ENCODE results near the gene MAML3. TPM values are rescaled to one million over a fixed set of nuclear protein-coding genes. Genes with fewer than 3 reads are reported as not detected.
A peak's percentile ranks its signal among the peaks of the same experiment; 100 is the strongest.

MAML3 gene
- total RNA-seq, 1 donor from 2014 or later = 5.8 TPM

DNA sequence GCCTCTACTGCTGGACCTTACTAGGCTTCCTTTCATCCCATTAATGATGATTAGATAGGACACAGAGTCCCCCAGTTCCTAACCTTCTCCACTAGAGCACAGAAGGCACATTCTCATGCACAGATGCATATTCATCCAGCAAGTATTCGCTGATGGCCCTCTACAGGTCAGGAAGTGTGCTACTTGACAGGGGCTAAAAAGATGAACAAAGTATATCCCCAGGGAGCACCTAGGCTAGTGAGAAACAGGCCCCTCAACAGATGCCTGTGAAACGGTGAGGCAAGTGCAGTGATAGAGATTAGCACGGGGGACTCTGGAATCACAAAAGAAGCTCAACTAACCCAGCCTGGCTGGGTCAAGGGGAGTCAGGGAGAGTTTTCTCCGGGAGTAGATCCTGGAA is 392.5 kb downstream of the MAML3 start:
- DNase-seq (ENCODE audit: low spot score) = no peak

- DNase-seq (ENCODE audit: low spot score) = no peak
These were observed 393.4 kb downstream of the MAML3 start for GRCh38 chr4:139760567-139760966.

GRCh38 chr4:139759097-139759496 is 394.9 kb downstream of the MAML3 start:
- DNase-seq (ENCODE audit: low spot score) = no peak

DNA sequence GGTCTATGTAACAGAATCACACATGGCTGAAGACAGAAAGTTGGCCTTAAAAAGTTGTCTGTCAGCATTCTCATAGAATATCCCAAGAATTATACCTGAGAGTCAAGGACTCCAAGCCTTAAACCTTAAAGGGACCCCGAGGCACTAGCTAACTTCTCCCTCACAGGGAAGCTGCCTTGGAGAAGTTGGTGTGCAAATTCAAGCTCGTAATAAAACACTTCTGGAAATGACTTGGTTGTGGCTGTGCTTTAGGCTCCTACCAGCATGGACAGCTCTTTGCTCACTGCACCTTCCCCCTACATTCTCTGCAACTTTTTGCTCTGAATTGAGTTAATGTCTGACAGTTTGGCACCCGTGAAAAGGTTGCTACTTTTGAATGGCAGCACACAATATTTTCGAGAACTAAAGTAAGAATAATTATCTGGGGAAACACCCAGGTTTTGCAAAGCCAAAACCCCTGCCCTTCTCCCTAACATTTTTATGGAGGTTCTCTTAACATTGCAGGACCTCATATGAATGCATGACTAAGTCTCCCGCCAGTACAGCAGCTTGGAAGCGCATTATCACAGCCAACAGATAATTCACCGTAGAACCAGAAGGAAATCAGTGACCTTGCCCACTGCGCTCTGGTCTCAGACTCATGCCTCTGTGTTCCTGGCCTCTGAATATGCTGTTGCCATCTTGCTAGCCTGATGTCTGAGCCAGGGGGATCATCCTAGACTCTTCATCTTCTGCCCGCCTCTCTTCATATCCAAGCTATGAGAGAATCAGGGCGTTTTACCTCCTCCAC is 397.4 kb downstream of the MAML3 start:
- DNase-seq (ENCODE audit: low spot score) = no peak

DNA sequence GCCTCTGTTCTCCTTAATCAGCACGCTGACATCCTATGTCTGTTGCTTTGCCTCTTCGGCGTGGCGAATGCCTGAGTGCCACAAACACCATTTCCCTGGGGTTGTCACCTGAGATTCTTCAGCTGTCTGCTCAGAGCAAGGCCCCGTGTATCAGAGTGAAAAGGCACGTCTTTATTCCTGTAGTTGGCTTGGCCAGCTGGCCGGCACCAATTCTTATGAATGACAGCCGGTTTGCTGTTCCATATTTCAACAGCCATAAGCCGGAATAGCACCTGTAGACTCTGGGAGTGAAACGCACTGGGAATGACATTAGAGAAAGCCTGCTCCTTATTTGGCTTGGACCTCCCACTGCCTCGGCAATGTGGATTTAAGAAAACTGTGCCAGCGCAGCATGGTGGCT is 399.0 kb downstream of the MAML3 start:
- DNase-seq (ENCODE audit: low spot score) = no peak

DNA sequence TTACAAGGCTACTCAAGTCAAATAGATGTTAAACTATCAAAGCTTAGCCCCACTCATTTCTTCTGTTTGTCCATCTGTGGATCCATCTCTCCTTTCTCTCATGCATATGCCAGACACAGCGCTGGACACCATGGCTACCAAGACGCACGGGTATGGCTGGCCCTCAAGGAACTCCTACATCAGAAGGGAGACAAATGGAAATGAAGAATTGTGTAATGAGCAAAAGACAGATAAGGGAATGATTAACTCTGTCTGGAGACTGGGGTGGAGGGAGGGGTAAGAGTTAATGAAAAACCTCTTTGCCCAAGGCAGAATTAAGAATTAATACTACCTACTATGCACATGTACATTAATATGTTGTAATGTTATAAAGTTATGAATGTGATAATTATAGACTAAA is 400.3 kb downstream of the MAML3 start:
- DNase-seq (ENCODE audit: low spot score) = no peak

DNA sequence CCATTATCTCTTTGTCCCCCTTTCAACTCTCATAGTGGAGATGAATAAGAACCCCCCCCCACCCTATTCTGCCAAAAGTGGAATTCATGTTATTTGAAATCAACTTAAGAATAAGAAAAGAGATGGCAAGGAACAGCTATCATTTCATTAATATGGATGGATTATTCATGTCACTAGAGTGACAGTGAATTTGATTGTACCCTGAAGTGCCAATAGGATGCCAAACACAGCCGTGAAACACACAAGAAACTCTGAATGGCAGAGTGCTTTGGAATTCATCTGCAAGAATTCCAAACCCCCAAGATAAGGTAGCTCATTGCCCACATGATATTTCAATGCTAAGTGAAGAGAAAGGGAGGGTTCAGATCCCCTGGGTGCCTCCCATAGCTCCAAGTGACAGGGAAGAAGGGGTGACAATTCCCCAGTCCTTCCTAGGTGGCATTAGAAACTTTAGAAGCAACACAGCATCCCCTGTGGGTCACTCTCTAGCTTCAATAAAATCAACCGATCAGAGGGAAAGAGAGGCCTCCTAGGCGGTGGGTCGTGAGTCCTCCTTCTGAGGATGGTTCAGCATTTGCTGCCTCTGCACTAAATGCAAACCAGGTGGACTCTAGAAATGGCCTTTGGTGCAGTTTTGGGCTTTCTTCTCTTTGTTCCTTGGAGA is 404.0 kb downstream of the MAML3 start:
- no peak for DNase-seq (ENCODE audit: low spot score)

- peak; percentile 44 for DNase-seq (ENCODE audit: low spot score)
These were observed 404.6 kb downstream of the MAML3 start for GRCh38 chr4:139749338-139749737.

GRCh38 chr4:139746431-139747171 is 407.4 kb downstream of the MAML3 start:
- peak; percentile 94 for DNase-seq (ENCODE audit: low spot score)

- DNase-seq (ENCODE audit: low spot score) = no peak
These were observed 408.8 kb downstream of the MAML3 start for GRCh38 chr4:139745111-139745639.

DNA sequence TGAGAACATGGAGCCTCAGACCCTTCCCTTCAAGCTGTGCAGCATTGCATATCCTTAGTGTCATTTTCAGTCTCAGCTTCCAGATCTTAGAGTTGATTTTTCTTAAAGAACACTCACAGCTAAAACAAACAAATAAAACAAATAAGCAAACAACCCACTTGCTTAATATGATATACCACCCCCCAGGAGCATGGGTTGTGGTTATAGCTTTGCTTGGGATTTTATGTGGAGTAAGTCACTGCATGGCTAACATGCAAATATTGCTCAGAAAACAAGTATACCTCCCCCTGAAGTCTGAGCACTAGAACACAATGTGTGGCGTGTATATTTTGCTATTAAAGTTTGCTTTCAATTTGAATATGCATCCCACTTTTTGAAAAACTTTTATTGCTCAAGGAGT is 409.8 kb downstream of the MAML3 start:
- DNase-seq (ENCODE audit: low spot score) = no peak

GRCh38 chr4:139743027-139743426 is 411.0 kb downstream of the MAML3 start:
- DNase-seq (ENCODE audit: low spot score) = no peak

GRCh38 chr4:139740531-139741041 is 413.4 kb downstream of the MAML3 start:
- peak; percentile 98 for DNase-seq (ENCODE audit: low spot score)

GRCh38 chr4:139740121-139740520 is 413.9 kb downstream of the MAML3 start:
- DNase-seq (ENCODE audit: low spot score) = no peak

- peak; percentile 33 for DNase-seq (ENCODE audit: low spot score)
These were observed 415.0 kb downstream of the MAML3 start for GRCh38 chr4:139738846-139739613.

DNA sequence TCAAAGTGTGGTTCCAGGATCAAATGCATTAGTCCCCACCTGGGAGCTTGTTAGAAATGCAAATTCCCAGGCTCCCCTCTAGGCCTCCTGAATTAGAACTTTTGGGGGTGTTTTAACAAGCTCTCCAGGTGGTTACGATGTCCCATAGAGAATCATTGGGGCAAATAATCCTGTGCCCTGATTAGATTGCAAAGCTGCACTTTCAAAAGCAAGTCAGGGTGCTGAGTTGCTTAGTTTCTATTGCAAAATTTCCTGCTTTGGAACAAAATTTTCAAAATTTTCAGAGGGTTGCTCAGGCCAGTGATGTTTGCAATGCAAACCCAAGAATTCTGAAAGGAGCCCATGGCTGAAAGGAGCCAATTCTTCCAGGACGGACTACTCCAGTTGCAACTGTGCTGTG is 417.3 kb downstream of the MAML3 start:
- DNase-seq (ENCODE audit: low spot score) = no peak

DNA sequence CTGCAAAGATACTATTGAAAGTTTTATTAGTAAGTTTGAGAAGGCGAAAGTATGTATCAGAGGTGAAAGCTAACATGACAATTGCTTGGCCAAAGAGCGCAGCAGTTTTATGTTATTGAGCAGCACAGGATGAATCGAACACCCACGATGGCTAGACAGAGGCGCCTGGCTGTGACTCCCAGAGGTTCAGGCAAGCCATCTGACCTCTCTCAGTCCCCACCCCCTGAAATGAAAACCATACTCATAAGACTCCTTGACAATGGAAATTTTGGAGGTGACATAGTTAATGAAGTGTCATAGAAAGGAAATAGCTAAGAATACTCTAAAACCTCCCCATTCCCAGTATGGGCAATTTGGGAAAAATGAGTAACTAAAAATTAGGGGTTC is 417.7 kb downstream of the MAML3 start:
- no peak for DNase-seq (ENCODE audit: low spot score)

DNA sequence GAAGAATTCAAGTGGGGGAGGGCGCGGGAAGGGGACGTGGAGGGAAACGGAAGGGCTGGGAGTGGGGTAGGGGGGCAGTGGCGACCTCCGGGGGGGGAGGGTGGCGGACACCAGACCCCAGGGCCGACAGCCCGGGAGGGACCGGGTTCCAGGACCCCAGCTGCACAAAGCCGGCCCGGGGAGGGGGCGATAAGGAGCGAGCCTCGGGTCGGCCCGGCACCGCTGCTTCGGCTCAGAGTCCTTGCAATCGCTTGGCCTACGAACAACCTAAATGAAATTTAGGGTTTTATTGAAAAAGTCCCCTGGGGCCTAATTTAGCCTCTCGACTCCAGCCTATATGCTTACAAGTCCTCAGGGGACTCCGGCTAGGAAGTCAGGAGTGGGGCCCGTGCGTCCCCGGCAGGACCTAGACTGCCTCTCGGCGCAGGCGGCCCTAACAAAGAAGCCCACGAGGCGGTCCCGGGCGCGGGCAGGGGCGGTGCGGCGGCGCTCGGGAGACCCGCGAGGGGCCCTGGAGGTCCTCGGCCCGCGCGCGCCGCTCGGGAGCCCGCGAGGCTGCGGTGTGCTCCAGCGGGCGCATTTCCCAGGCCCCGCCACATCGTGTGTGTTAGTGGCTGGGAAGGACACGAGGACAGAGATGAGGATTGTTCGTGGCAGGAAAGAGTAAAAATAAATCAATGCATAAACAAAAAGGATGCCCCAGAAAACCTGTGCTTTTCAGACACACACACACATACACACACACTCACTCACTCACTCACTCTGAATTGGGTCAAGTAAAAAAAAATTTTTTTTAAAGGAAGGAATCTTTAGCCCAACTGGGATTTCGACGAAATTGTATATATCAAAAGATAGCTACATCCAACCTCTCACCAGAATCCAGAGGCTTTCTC is 418.4 kb downstream of the MAML3 start:
- peak; percentile 67 for DNase-seq (ENCODE audit: low spot score)

DNA sequence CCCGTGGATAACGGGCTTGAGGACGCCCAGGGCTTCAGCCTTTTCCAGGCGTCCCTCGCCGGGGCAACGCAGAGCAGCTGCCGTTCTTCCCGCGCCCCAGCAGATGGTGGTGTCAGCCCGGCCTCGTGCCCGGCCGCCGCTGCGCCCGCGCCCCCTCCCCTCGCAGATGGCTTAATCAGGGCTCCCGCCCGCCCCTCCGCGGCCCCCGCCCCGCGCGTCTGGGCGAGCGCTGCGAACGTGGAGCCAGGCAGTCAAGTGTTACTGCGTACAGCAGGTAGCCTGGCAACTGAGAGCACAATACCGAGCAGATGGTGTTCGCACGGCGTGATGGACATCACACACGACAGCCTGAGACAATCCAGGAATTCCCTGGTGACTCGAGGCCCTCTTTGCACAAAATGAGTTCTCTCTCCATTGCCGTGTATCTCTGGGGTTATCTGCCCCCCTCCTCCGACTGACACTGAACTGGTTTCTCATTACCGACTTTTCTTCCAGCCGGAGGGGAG is 419.1 kb downstream of the MAML3 start:
- DNase-seq (ENCODE audit: low spot score) = peak; percentile 94
